AG04449 (cell line): Measurements from ENCODE around the gene BDKRB1.

Experiments used
- CTCF ChIA-PET: fragments of 350-600 bp; formaldehyde crosslinking; extraction: SDS; loops from one replicate; lab custom pipeline; 2021; ENCODE audit warnings: antibody characterized with exemption; lab: Yijun Ruan, JAX
- POLR2A ChIA-PET: fragments of 400-600, 350-600 bp; formaldehyde crosslinking; extraction: SDS; loops from one replicate; lab custom pipeline; 2020; ENCODE audit warnings: antibody characterized with exemption, inconsistent platforms; lab: Yijun Ruan, JAX
- DNase-seq: peaks from one replicate; pipeline ENCODE4 v3.0.0-alpha.2; 2010; ENCODE audit warnings: low read depth, low spot score
- H3K4me3 ChIP-seq: 2 replicates; pipeline ENCODE4 v1.5.1; 2011; ENCODE audit warnings: low read depth, mild to moderate bottlenecking, control low read depth, low read length
- CTCF ChIP-seq: IDR thresholded peaks from one replicate; pipeline ENCODE4 v1.5.1; 2011; ENCODE audit warnings: mild to moderate bottlenecking, moderate library complexity, low read length, control low read depth, inconsistent platforms; ENCODE audit not compliant: insufficient read depth; ENCODE audit errors: missing control alignments

Gene BDKRB1

GRCh38 chr14:96252323-96252998 lies 3.5 kb upstream of the BDKRB1 start:
- ChIA-PET CTCF (interaction anchor here (0.7 to 9.9 kb wide), 4 partner anchors 9 to 151 kb away, joined by 3 to 73 read pairs (median 20); no protein-coding TSS in a partner anchor), POLR2A (interaction anchor here (0.6 to 1.2 kb wide), 5 partner anchors 11 to 1135 kb away, joined by 3 to 4 read pairs (median 4); no protein-coding TSS in a partner anchor)
- TF ChIP-seq CTCF: no peak
- no peak overlapping the region; the same call in none of the 2 replicates for H3K4me3 ChIP-seq
- DNase-seq: no peak

GRCh38 chr14:96252999-96253539 lies 2.9 kb upstream of the BDKRB1 start:
- POLR2A ChIA-PET: interaction anchor here (0.8 to 1.2 kb wide), 4 partner anchors 10 to 113 kb away, joined by 3 to 4 read pairs (median 4); no protein-coding TSS in a partner anchor
- CTCF ChIA-PET: interaction anchor here (1.0 to 9.9 kb wide), 4 partner anchors 8 to 154 kb away, joined by 3 to 73 read pairs (median 20); no protein-coding TSS in a partner anchor
- DNase-seq: peak; percentile 81
- H3K4me3 ChIP-seq: no peak overlapping the region; the same call in 1 of the 2 replicates
- TF ChIP-seq CTCF: no peak

- ChIA-PET POLR2A (interaction anchor here (1.9 kb wide), 1 partner anchor 14 kb away, joined by 4 read pairs; no protein-coding TSS in a partner anchor), CTCF (interaction anchor here (7.2 to 9.9 kb wide), 2 partner anchors 19 to 153 kb away, joined by 36 to 73 read pairs; no protein-coding TSS in a partner anchor)
- no peak overlapping the region for H3K4me3 ChIP-seq
- no peak for TF ChIP-seq CTCF
- DNase-seq: no peak
These were observed 1.3 kb upstream of the BDKRB1 start for GRCh38 chr14:96254687-96255086.

- peak; percentile 9 for TF ChIP-seq CTCF
- no peak for DNase-seq
- POLR2A ChIA-PET: interaction anchor here (1.1 to 1.9 kb wide), 5 partner anchors 9 to 94 kb away, joined by 3 to 5 read pairs (median 3); no protein-coding TSS in a partner anchor
- CTCF ChIA-PET: interaction anchor here (0.8 to 9.9 kb wide), 7 partner anchors 9 to 158 kb away, joined by 3 to 73 read pairs (median 5); no protein-coding TSS in a partner anchor
- H3K4me3 ChIP-seq: peak overlapping the region; percentile 56
These were observed 397 bp downstream of the BDKRB1 start for GRCh38 chr14:96256407-96256806.

- peak overlapping the region; percentile 56 for H3K4me3 ChIP-seq
- POLR2A ChIA-PET: interaction anchor here (1.6 kb wide), 1 partner anchor 95 kb away, joined by 3 read pairs; no protein-coding TSS in a partner anchor
- CTCF ChIA-PET: interaction anchor here (0.9 to 9.9 kb wide), 4 partner anchors 9 to 158 kb away, joined by 4 to 73 read pairs (median 28); no protein-coding TSS in a partner anchor
These were observed 1.0 kb downstream of the BDKRB1 start for GRCh38 chr14:96257056-96257455.

More at GRCh38 chr14:96257056-96257455, 1.0 kb downstream of the BDKRB1 start:
- no peak for TF ChIP-seq CTCF
- DNase-seq: no peak
